HCT116 (cell line): ENCODE measurements around the gene MYADM. TPM values are rescaled to one million over a fixed set of nuclear protein-coding genes. Genes with fewer than 3 reads are reported as not detected.

Source experiments
- ATAC-seq: fragments of 200-7000 bp; cut with Tn5 transposase; 2 replicates; pipeline ENCODE4 v1.9.1; 2020; ENCODE audit warnings: mild to moderate bottlenecking, moderate library complexity
- BruUV-seq: library from RNA; stranded (reverse); fragments of 400-500 nt; replicated peaks from 2 replicates; lab custom pipeline; 2021; lab: Mats Ljungman, UMichigan
- CTCF ChIA-PET: fragments of 300-600 bp; sonication (Branson Sonifier 250); formaldehyde crosslinking; loops from one replicate; lab custom pipeline; 2021; ENCODE audit warnings: antibody characterized with exemption; lab: Charles Lee
- POLR2A ChIA-PET: fragments of 300-600, 350-600 bp; sonication (Branson Sonifier 250); formaldehyde crosslinking; loops from one replicate; lab custom pipeline; 2021; ENCODE audit warnings: antibody characterized with exemption; lab: Charles Lee
- RAD21 ChIA-PET, 2 experiments: fragments of 300-600 bp; sonication (Branson Sonifier 250); formaldehyde crosslinking; loops; one replicate each; lab custom pipeline; 2023; ENCODE audit warnings: low total read pairs in 2 of 2; ENCODE audit not compliant: uncharacterized antibody in 2 of 2, unreplicated experiment in 2 of 2, low non-redundant PET in 1 of 2; lab: Charles Lee
- DNase-seq: peaks from one replicate; pipeline ENCODE4 v3.0.0-alpha.2; 2010; ENCODE audit warnings: low read depth, low spot score
- H2AFZ ChIP-seq: fragments of 200-600 bp; shearing (Covaris generic), sonication (generic); 2 replicates; pipeline ENCODE4 v1.6.1; 2017; ENCODE audit warnings: low read depth, mixed run types, mixed read lengths, antibody characterized with exemption, low read length; ENCODE audit not compliant: poor library complexity, severe bottlenecking
- H3K27ac ChIP-seq: 2 replicates; pipeline ENCODE4 v1.5.1; 2012; ENCODE audit warnings: low read depth, low read length
- H3K27me3 ChIP-seq: fragments of 200-600 bp; sonication (generic); 2 replicates; pipeline ENCODE4 v1.6.1; 2016; ENCODE audit warnings: mixed run types, low read length, mixed read lengths; ENCODE audit not compliant: insufficient read depth
- H3K36me3 ChIP-seq, 2 experiments: fragments of 200-500 bp in 1 of 2; fragments of 200-600 bp in 1 of 2; sonication (Bioruptor generic) in 1 of 2; sonication (generic) in 1 of 2; 2 replicates each; pipeline versions ENCODE4 v1.5.1 to v1.6.1; 2014 to 2016; ENCODE audit warnings: low read length in 2 of 2, inconsistent platforms in 1 of 2, mixed read lengths in 1 of 2, mixed run types in 1 of 2; ENCODE audit not compliant: insufficient read depth in 2 of 2, control insufficient read depth in 1 of 2
- H3K4me1 ChIP-seq, 2 experiments: fragments of 200-600 bp in 1 of 2; sonication (generic) in 1 of 2; 2 replicates each; pipeline versions ENCODE4 v1.5.1 to v1.6.1; 2012 to 2017; ENCODE audit warnings: low read length in 2 of 2, inconsistent platforms in 1 of 2, mild to moderate bottlenecking in 1 of 2, mixed read lengths in 1 of 2, mixed run types in 1 of 2, moderate library complexity in 1 of 2; ENCODE audit not compliant: insufficient read depth in 2 of 2, control insufficient read depth in 1 of 2
- H3K4me2 ChIP-seq: fragments of 200-600 bp; sonication (generic); 2 replicates; pipeline ENCODE4 v1.6.1; 2017; ENCODE audit warnings: mixed run types, low read length, mixed read lengths
- H3K4me3 ChIP-seq, 2 experiments: fragments of 200-600 bp in 1 of 2; sonication (generic) in 1 of 2; replicated peaks in 1 of 2; 2 replicates each; pipeline ENCODE4 v1.5.1; 2011 to 2016; ENCODE audit warnings: low read length in 2 of 2, control low read depth in 1 of 2, low read depth in 1 of 2, mild to moderate bottlenecking in 1 of 2, mixed read lengths in 1 of 2, mixed run types in 1 of 2
- H3K79me2 ChIP-seq: fragments of 200-600 bp; sonication (generic); 2 replicates; pipeline ENCODE4 v1.6.1; 2017; ENCODE audit warnings: mild to moderate bottlenecking, mixed run types, low read length, moderate library complexity, mixed read lengths; ENCODE audit not compliant: insufficient read depth
- H3K9ac ChIP-seq: fragments of 200-600 bp; sonication (generic); 2 replicates; pipeline ENCODE4 v1.6.1; 2016; ENCODE audit warnings: low read length, mixed read lengths
- H3K9me2 ChIP-seq: fragments of 200-600 bp; sonication (generic), shearing (Covaris generic); 2 replicates; pipeline ENCODE4 v1.6.1; 2017; ENCODE audit warnings: mixed run types, mild to moderate bottlenecking, moderate library complexity; ENCODE audit not compliant: insufficient read depth
- H3K9me3 ChIP-seq, 2 experiments: fragments of 200-500 bp in 1 of 2; fragments of 200-600 bp in 1 of 2; sonication (Bioruptor generic) in 1 of 2; sonication (generic) in 1 of 2; 2 replicates each; pipeline ENCODE4 v1.6.1; 2014 to 2017; ENCODE audit warnings: low read length in 2 of 2, mixed read lengths in 2 of 2, inconsistent platforms in 1 of 2, low read depth in 1 of 2, mild to moderate bottlenecking in 1 of 2, mixed run types in 1 of 2, moderate library complexity in 1 of 2; ENCODE audit not compliant: control insufficient read depth in 1 of 2, insufficient read depth in 1 of 2
- H4K20me1 ChIP-seq: fragments of 200-600 bp; sonication (generic), shearing (Covaris generic); 2 replicates; pipeline ENCODE4 v1.6.1; 2017; ENCODE audit warnings: mixed run types, mild to moderate bottlenecking, moderate library complexity; ENCODE audit not compliant: insufficient read depth
- CBX3 ChIP-seq: IDR thresholded peaks from 2 replicates; pipeline ENCODE4 v1.6.1; 2012; ENCODE audit warnings: low read depth
- CEBPB ChIP-seq: IDR thresholded peaks from 2 replicates; pipeline ENCODE4 v1.6.1; 2012; ENCODE audit warnings: low read depth
- ELF1 ChIP-seq: IDR thresholded peaks from 2 replicates; pipeline ENCODE4 v1.6.1; 2012; ENCODE audit warnings: low read depth, borderline replicate concordance
- EZH2 ChIP-seq: fragments of 200-600 bp; sonication (generic); IDR thresholded peaks from 2 replicates; pipeline ENCODE4 v1.6.1; 2017; ENCODE audit warnings: antibody characterized with exemption, mixed run types
- EZH2phosphoT487 ChIP-seq: fragments of 200-600 bp; IDR thresholded peaks from 2 replicates; pipeline ENCODE4 v1.6.1; 2018; ENCODE audit warnings: antibody characterized with exemption, borderline replicate concordance
- FOSL1 ChIP-seq: IDR thresholded peaks from 2 replicates; pipeline ENCODE4 v1.6.1; 2012; ENCODE audit warnings: low read depth
- JUND ChIP-seq: IDR thresholded peaks from 2 replicates; pipeline ENCODE4 v1.6.1; 2012
- POLR2A ChIP-seq: IDR thresholded peaks from 2 replicates; pipeline ENCODE4 v1.7.0; 2011; ENCODE audit warnings: borderline replicate concordance; ENCODE audit not compliant: insufficient read depth, insufficient read length; ENCODE audit errors: extremely low read depth
- POLR2AphosphoS5 ChIP-seq: IDR thresholded peaks from 2 replicates; pipeline ENCODE4 v1.6.1; 2011; ENCODE audit warnings: mild to moderate bottlenecking, low read depth, low read length, moderate library complexity
- RAD21 ChIP-seq: IDR thresholded peaks from 2 replicates; pipeline ENCODE4 v1.6.1; 2012; ENCODE audit warnings: low read depth, mild to moderate bottlenecking
- SIN3A ChIP-seq: IDR thresholded peaks from 2 replicates; pipeline ENCODE4 v1.6.1; 2012; ENCODE audit warnings: low read depth
- SP1 ChIP-seq: IDR thresholded peaks from 2 replicates; pipeline ENCODE4 v1.6.1; 2012; ENCODE audit warnings: low read depth
- SRF ChIP-seq: IDR thresholded peaks from 2 replicates; pipeline ENCODE4 v1.6.1; 2012; ENCODE audit warnings: low read depth
- TCF7L2 ChIP-seq: IDR thresholded peaks from 2 replicates; pipeline ENCODE4 v1.7.0; 2011; ENCODE audit warnings: borderline replicate concordance, inconsistent platforms; ENCODE audit not compliant: insufficient read depth, insufficient read length; ENCODE audit errors: extremely low read depth
- YY1 ChIP-seq: IDR thresholded peaks from 2 replicates; pipeline ENCODE4 v1.6.1; 2011; ENCODE audit warnings: low read length, low read depth, moderate library complexity, mild to moderate bottlenecking; ENCODE audit not compliant: insufficient replicate concordance; ENCODE audit errors: extremely low read depth
- ZFX ChIP-seq: fragments of 450-650 bp; IDR thresholded peaks from 2 replicates; pipeline ENCODE4 v1.6.1; 2017
- intact Hi-C: fragments of 100-400 bp; cut with micrococcal nuclease; formaldehyde crosslinking; loops from 2 replicates; pipeline ENCODE4 v1.10.0; 2022
- total RNA-seq: library from RNA; stranded (reverse); gene quantifications from one replicate; pipeline ENCODE4 v1.2.1, GENCODE V29; 2021; ENCODE audit not compliant: unreplicated experiment
- TF ChIP-seq, protein P1 (sequence below): IDR thresholded peaks from 2 replicates; pipeline ENCODE4 v1.6.1; 2012; ENCODE audit warnings: low read depth
- TF ChIP-seq, protein P2 (sequence below): IDR thresholded peaks from 2 replicates; pipeline ENCODE4 v1.6.1; 2012
- TF ChIP-seq, protein P3 (sequence below): IDR thresholded peaks from 2 replicates; pipeline ENCODE4 v1.6.1; 2011; ENCODE audit warnings: mild to moderate bottlenecking, low read length, moderate library complexity; ENCODE audit not compliant: insufficient replicate concordance; ENCODE audit errors: extremely low read depth
- TF ChIP-seq, protein P4 (sequence below), 3 experiments: fragments of 200-600 bp in 1 of 3; sonication (generic) in 1 of 3; IDR thresholded peaks in 2 of 3; conservative IDR thresholded peaks in 1 of 3; 2 replicates each; pipeline ENCODE4 v1.5.1; 2012 to 2017; ENCODE audit warnings: low read depth in 2 of 3, low read length in 2 of 3, antibody characterized with exemption in 1 of 3, borderline replicate concordance in 1 of 3, control low read depth in 1 of 3, mild to moderate bottlenecking in 1 of 3, mixed read lengths in 1 of 3, mixed run types in 1 of 3, moderate library complexity in 1 of 3; ENCODE audit not compliant: insufficient read depth in 1 of 3

MYADM gene
- total RNA-seq, 1 experiment from 2014 or later = 79.6 TPM

DNA sequence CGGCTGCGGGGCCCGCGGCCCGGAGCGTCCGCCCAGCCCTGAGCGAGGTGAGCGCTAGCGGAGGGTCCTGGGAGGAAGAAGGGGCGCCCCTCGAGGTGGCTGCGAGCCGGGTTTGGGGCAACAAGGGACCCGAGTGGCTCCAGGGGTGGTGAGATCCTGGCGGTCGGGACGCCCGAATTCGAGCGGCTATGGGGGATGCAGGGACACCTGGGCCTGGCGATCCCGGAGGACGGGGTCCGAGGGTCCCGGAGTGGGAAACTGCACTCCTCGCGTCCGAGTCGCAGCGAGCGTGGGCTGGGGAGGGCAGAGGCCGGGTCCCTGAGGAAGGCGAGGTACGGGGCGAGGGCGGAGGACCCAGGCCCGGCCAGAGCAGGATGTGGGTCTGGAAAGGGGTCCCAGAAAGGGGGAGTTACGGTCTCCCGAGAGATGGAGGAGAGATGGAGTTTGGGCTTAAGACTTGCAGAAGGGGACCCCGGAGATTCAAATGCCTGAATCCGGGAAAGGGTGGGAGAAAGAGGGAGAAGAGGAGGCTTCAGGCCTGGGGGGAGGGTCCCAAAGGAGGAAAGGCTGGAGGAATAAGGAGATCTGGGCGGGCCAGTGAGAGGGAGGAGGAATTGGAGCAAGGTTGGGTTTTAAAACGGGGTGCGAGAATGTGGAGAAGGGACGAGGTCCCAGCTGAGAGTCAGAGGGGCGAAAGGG is 41.9 kb downstream of the MYADM start:
- TF ChIP-seq EZH2phosphoT487 (no peak), POLR2AphosphoS5 (no peak), SP1 (no peak), FOSL1 (no peak), YY1 (no peak), ZFX (no peak), JUND (no peak), SIN3A (no peak), TCF7L2 (no peak), CEBPB (no peak), RAD21 (no peak), CBX3 (no peak), ELF1 (no peak), EZH2 (no peak), POLR2A (no peak), SRF (no peak)
- TF ChIP-seq, protein P1, sequence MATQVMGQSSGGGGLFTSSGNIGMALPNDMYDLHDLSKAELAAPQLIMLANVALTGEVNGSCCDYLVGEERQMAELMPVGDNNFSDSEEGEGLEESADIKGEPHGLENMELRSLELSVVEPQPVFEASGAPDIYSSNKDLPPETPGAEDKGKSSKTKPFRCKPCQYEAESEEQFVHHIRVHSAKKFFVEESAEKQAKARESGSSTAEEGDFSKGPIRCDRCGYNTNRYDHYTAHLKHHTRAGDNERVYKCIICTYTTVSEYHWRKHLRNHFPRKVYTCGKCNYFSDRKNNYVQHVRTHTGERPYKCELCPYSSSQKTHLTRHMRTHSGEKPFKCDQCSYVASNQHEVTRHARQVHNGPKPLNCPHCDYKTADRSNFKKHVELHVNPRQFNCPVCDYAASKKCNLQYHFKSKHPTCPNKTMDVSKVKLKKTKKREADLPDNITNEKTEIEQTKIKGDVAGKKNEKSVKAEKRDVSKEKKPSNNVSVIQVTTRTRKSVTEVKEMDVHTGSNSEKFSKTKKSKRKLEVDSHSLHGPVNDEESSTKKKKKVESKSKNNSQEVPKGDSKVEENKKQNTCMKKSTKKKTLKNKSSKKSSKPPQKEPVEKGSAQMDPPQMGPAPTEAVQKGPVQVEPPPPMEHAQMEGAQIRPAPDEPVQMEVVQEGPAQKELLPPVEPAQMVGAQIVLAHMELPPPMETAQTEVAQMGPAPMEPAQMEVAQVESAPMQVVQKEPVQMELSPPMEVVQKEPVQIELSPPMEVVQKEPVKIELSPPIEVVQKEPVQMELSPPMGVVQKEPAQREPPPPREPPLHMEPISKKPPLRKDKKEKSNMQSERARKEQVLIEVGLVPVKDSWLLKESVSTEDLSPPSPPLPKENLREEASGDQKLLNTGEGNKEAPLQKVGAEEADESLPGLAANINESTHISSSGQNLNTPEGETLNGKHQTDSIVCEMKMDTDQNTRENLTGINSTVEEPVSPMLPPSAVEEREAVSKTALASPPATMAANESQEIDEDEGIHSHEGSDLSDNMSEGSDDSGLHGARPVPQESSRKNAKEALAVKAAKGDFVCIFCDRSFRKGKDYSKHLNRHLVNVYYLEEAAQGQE = no peak
- TF ChIP-seq, protein P2, sequence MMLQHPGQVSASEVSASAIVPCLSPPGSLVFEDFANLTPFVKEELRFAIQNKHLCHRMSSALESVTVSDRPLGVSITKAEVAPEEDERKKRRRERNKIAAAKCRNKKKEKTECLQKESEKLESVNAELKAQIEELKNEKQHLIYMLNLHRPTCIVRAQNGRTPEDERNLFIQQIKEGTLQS = no peak
- TF ChIP-seq, protein P3, sequence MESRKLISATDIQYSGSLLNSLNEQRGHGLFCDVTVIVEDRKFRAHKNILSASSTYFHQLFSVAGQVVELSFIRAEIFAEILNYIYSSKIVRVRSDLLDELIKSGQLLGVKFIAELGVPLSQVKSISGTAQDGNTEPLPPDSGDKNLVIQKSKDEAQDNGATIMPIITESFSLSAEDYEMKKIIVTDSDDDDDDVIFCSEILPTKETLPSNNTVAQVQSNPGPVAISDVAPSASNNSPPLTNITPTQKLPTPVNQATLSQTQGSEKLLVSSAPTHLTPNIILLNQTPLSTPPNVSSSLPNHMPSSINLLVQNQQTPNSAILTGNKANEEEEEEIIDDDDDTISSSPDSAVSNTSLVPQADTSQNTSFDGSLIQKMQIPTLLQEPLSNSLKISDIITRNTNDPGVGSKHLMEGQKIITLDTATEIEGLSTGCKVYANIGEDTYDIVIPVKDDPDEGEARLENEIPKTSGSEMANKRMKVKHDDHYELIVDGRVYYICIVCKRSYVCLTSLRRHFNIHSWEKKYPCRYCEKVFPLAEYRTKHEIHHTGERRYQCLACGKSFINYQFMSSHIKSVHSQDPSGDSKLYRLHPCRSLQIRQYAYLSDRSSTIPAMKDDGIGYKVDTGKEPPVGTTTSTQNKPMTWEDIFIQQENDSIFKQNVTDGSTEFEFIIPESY = no peak
- TF ChIP-seq, protein P4, sequence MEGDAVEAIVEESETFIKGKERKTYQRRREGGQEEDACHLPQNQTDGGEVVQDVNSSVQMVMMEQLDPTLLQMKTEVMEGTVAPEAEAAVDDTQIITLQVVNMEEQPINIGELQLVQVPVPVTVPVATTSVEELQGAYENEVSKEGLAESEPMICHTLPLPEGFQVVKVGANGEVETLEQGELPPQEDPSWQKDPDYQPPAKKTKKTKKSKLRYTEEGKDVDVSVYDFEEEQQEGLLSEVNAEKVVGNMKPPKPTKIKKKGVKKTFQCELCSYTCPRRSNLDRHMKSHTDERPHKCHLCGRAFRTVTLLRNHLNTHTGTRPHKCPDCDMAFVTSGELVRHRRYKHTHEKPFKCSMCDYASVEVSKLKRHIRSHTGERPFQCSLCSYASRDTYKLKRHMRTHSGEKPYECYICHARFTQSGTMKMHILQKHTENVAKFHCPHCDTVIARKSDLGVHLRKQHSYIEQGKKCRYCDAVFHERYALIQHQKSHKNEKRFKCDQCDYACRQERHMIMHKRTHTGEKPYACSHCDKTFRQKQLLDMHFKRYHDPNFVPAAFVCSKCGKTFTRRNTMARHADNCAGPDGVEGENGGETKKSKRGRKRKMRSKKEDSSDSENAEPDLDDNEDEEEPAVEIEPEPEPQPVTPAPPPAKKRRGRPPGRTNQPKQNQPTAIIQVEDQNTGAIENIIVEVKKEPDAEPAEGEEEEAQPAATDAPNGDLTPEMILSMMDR (IDR thresholded peaks at IDR 0.05 in 2 of 3, conservative IDR thresholded peaks at IDR 0.05 in 1 of 3; ENCODE audit: borderline replicate concordance in 1 of 3, insufficient read depth in 1 of 3, low read depth in 2 of 3, low read length in 2 of 3) = no peak
- TF ChIP-seq, all 23 proteins: peak for 0
- Histone ChIP-seq H3K36me3 (no peaks in the 10 kb centered on the region), H2AFZ (no peak overlapping the region), H4K20me1 (no peaks in the 10 kb centered on the region), H3K9me3 (no peaks in the 10 kb centered on the region), H3K79me2 (no peaks in the 10 kb centered on the region), H3K9me2 (no peaks in the 10 kb centered on the region), H3K9ac (no peak overlapping the region), H3K4me2 (no peak overlapping the region), H3K27ac (no peak overlapping the region), H3K4me3 (no peak overlapping the region), H3K4me1 (peaks cover 0 to 12% of the 10 kb centered on the region in 2 experiments; a peak in 2 of 4 replicates), H3K27me3 (peaks cover 8% of the 10 kb centered on the region; the same call in 1 of the 2 replicates)
- ChIA-PET POLR2A (no interaction called here), CTCF (no interaction called here), RAD21 (no interaction called here)
- no TSS peak for BruUV-seq
- intact Hi-C loops = loop anchor here (5.0 kb wide), 1 partner anchor 113 kb away; no protein-coding TSS in a partner anchor
- ATAC-seq = no peak
- DNase-seq = no peak
